T-helper 2 cell (primary cell): ENCODE results near the gene DYSF.
"Not testable (repeated sequence)": the region's sequence is repeated elsewhere in the genome, so short reads cannot be mapped to it uniquely, and the experiment has no call there.

Experiments
- DNase-seq, 5 experiments: peaks; one replicate each; pipeline versions ENCODE4 v3.0.0 to v3.0.0-alpha.2; 2012 to 2022

The DYSF gene

DNA sequence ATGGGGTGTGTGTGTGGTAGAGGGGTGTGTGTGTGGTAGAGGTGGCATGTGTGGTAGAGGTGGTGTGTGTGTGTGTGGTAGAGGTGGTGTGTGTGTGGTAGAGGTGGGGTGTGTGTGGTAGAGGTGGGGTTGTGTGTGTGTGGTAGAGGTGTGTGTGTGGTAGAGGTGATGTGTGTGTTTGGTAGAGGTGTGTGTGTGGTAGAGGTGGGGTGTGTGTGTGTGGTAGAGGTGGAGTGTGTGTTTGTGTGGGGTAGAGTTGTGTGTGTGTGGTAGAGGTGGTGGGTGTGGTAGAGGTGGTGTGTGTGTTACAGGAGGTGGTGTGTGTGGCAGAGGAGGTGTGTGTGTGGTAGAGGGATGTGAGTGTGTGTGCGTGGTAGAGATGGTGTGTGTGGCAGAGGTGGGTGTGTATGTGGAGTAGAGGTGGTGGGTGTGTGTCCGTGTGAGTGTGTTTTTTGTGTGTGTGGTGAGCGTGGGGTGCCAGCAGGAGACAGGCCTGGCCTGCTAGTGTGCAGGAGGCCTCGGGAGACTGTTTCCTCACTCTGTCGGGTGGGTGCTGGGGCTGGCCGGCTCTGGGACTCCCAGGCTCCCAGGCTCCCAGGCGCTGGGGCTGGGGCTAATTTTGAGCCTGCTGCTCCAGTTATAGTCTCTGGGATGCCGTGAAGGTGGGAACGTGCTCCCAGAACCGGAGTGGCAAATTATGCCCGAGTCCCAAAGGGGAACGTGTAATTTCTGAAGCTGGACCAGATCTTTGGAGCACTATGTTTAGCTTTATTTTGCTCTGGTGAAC, 165.2 kb downstream of the DYSF start:
- peak in 1 of 5 experiments; percentile 20 for DNase-seq

DNA sequence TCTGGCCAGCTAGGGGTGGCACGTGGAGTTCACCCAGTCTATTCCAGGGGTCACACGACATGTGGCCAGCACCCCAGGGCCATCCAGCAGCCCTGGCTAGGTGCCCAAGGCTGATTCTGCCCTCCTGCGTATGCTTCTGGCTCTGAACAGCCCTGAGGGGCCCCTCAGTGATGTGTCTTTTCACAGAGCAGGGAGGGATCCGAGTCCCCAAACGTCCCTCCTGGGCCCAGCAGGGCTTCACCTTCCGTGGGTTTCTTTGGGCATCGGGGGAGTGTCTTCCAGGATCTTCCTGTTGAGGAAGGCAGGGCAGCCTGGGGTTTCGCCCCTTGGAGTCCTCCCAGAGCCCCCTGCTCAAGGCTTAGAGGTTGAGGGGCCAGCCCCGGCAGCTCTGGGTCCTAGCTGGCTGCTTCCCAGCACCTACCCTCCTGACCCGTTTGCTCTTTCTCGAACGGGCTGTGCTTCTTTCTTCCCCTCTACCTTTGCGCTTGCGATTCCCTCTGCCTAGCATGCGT, 165.9 kb downstream of the DYSF start:
- DNase-seq, result no peak

DNA sequence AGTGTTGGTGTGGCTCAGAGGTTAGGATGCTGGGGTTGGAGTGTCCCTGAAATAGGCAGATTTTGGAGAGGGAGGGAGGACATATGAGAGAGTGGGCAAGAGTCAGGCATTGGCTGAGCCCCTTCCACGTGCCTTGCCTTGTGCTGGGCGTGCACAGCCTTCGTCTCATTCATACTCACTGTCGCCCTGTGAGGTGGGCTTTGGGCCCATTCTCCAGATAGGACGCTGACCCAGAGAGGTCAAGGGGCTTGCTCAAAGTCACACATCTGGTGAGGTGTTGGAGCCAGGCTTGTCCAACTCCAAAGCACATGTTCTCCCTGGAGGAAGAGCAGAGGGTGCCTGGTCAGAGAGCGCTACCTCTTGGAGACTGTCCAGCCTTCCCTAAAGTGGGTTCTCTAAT, 166.8 kb downstream of the DYSF start:
- no peak for DNase-seq

DNA sequence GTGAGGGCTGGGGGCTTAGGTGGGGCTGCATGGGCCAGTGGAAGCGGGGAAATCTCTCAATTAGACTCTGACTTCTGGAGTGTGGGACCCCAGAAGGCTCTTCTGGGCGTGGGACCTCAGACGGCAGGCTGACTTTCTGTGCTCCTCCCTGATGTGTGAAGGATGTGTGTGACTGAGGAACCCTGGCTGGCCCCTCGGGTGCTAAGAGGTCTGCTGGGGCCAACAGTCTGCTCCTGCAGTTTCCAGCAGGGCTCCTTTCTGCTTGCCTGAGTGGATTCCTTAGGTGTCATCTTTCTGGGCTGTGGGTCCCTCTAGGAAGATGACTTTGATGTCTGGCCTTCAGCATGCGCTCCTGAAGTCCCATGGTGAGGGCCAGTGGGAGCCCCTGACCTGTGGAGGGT, 167.5 kb downstream of the DYSF start:
- DNase-seq, result no peak

DNA sequence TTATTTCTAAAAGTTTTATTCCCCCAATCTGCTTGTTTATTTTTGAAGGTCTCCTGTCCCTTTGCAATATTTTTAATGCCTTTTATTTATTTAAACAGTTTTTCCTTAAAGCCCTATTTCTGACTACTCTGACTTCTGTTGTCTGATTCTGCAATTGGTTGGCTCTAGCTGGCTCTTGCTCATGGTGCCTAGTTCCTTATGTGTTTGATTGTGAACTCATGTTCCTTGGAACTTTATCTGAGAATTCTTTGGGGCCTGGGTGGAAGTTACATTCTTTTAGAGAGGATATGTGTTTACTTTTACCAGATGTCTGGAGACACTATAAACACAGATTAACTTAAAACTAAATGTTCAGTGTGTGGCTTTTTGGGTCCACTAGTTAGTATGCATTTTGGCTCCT, 175.9 kb downstream of the DYSF start:
- DNase-seq, result no peak

DNA sequence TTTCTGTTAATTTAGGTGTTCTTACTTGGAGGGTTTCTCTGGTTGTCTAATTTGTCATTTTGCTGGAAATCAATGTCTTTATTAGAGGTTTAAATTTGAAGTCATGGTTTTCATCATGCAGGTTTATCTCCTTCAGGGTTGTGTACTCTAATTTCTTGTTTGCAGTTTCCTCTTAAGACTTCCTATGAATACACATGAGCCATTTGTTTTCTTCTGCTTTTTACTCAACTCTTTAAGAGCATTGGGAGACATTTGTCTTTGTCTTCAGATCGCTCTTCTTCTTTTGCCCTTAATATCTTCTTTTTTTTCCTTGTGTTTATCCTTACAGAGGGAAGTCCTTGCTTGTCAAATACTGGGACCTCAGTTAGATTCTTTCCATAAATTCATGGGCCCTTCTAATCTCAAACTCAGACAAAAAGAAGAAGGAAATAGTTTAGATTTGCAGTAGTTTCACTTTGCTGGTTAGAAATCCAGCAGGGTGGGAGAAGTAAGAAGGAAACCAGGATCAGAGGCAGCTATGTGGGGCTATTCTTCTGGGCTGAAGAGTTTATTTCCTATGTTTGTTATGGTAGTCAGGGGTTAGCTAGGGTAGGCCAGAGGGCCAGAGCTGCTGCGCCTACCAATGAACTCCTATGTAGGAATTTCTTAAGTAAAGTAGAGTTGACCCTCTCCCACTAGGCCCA, 176.6 kb downstream of the DYSF start:
- no peak for DNase-seq

DNA sequence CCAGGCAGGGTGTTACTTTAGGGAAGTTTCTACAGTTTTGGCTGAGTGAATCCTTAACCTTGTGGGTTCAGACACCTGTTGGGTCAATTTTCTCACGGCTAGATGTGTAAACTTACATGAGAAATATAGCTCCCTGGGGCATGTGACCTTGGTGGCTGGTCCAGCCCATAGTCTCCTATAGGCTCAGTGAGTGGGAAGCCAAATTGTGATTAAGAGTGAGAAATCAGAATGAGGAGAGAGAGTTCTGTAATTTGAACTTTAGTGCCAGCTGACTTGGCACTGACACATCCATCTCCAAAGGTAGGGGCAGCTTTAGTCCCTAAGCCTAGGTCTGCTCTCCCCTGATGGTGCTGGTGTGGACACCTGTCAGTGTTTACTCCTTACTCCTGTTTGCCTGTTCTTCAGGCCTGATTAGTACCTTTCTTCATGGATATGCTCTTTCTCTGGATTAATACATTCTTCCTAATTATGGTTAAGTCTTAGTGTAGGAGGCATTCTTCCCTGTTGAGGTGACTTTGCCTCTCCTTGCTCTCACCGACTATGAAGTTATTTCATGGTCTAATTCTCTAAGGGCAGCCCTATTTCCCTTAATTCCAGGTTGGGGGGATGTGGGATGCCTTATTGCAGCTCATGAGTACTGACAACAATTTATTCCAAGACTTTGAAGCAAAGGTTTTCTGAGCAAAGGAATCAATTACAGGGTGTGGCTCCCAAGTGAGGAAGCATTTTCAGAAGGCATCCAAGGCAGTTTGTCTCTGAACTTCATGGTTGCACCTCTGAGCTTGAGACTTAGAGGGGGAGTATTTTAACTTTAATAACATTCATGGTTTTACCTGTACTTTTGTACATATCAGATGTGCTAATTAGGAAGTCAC, 177.3 kb downstream of the DYSF start:
- DNase-seq, result no peak

DNA sequence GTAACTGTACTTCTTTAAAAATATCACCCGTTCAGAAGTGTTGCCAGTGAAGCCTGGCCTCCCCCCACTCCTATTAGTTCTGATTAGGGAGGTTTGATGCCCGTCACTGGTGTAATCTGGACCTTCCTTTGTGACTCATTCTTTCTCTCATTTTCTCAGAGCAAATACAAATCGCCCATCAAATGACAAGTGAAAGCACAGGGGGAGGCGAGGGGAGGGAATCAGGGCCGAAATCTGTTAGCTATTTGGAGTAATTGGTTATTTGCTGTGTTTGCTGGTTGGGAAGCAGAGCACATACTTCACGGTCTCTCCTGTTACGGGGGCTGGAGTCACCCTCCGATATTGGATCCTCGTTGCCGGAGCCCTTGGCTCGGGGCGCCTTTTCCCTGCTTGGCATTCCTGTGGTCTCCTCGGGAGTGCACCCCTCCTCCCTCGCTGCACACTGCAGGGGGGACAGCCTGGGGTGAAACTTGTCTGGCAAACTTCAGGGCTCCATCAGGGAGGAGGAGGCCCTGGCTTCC, 178.1 kb downstream of the DYSF start:
- DNase-seq, result no peak

DNA sequence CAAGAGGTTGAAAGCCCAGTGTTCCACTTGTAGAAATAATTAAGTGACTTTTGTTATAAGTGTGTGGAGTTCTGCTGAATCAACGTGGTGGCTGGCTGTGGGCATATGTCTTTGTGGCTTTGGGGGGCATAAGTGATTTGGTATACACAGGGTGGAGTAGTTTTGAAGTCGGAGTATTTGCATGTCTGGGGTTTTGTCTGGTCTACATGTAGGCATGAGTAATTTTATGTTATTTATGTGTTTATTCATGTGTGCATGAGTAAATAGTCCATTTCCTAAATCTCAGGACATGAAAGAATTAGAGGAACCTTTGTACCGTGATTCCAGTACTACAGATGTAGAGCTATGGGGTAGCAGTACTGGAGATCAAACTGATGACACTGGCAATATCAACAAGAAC, 179.7 kb downstream of the DYSF start:
- no peak for DNase-seq

DNA sequence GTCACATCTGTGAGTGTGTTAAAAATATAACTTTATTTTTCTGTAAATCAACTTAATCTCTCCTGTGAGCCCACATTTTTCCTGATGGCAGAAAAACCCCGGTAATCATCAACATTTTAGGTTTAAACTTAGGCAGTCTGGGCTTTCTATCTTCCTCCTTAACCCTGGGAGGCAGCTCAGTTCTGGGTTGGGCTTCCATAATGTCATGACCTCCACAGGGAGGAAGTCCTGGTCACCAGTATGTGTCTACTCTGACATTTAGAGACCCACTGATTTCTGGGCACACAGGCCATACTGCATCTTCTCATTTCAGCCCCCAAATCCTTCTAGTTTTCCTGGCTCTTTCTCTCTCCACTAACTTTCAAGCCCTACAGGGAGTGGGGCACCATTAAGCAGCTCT, 181.2 kb downstream of the DYSF start:
- DNase-seq, result no peak

DNA sequence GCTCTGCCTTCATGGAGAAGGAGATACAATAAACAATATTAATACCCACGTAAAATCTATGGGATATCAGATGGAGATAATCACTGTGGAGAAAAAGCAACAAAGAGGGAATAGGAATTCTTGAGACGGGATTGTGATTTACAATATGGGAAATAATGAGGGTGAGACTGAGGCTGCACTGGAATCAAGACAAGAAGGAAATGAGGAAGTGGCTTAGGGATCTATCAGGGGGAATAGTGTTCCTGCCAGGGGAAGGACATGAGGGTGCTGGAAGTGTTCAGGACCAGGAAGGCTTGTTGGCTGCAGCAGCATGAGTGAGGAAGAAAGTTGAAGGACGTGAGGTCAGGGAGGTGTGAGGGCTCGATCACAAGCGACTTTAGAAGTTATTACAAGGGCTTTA, 182.4 kb downstream of the DYSF start:
- DNase-seq, result no peak

DNA sequence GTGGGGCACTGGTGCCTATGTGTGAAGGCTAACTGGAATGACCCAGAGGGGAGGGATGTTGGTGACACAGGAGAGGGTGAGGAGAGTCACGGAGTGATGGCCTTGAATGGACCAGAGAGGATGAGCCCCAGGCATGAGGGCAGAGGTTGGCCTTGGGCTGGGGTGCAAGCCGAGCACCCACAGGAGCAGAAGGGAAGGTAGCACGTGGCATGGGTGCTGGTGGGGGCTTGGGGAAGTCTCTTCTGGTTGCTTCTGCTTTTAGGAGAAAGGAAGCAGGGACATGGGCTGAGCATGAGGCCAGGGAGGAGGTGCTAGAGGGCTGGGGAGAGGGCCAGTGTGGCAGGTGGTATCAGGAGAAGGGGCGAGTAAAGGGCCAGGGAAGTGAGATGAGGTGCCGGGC, 183.8 kb downstream of the DYSF start:
- DNase-seq, result no peak

DNA sequence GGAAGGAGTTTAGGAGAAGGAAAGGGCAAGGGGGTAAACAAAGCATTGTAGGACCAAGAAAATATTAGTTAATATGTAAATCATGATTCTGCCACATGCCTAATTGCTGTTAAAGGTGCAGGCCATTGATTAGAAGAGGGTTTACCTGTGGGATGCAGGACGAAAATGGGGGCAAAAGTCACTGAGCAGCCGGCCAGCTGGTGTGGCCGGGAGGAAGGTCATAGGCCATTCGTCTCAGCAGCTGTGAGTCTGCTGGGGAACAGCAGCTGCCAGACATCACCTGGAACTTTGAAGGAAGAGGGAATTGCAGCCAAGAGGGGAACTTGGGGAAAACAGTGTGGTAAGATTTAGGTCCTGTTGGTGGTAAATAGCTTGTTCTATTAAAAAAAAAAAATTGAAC, 184.4 kb downstream of the DYSF start:
- no peak for DNase-seq

DNA sequence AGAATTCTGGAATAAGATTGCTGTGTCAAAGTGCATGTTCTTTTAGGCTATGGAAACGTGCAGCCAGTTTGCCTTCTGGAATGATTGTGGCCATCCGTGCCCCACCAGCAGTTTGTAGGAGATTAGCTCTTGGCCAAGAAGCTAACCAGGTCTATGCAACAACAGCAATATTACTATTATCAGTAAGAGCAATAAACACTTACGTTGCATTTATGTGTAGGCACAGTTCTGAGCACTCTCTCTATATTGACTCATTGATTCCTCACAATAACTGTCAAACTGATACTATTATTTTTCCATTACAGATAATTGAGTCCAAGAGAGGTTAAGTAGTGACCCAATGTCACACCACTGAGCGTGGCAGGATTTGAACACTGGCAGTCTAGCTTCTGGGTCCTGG, 186.4 kb downstream of the DYSF start:
- DNase-seq, result no peak

DNA sequence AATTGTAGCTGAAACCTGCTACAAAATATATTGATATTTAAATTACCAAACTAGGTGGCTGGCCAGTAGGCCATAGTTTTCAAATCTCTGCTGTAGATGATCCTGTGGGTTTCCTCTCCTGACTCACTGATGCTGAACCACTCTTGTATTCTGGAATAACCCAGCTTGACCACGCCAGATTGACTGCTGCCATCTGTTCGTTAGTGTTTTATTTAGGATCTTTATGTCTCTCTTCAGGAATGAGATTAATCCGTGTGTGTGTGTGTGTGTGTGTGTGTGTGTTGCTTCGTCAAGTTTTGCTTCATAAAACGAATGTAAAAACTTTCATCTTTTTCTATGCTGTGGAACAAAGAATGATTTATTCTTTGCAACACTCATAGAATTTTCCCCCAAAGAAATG, 187.1 kb downstream of the DYSF start:
- DNase-seq, result no peak

DNA sequence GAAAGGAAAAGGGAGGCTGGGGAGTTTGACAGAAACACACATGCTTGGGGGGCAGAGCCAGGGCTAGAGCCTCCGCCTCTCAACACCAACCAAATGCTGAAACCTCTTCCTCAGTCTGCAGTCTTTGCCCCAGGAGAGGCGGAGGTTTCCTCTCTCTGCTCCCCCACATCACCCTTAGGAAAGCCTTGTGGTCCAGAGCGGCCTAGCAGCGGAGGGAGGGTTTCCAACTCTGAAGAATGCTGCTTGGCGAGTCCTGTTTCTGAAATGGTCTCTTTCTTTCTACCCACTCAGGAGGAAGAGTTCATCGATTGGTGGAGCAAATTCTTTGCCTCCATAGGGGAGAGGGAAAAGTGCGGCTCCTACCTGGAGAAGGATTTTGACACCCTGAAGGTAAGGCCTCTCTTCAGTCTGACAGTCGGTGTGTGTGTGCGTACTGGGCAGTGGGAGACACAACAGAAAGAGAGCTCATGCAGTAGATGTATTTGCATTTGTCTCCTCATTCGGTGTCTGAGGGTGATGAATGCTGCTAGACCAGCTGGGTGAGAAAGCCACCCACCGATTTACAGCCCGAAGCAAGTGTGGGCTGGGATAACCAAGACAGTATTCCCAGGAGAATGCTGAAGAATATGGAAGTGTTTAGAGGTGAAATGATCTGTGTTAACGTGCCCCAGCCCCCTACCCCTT, 190.5 kb downstream of the DYSF start:
- no peak for DNase-seq

DNA sequence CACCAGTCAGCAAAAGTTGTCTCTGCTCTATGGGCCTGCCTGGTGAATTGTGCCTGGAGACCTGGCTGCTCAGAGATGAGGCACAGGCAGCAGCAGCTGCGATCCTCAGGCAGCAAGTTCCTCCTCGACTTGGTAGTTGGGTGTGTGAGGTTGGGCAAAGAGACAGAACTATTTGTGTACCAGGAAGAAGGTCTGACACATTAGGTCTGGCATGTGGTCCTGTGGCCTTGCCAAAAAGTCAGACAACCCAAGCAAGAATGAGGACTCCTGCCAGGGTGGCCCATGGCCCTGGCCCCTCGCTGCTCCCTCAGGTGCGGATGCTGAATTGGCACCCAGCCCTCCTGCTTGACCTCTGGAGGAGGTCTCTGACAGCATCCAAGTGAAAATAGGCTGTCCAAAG, 192.7 kb downstream of the DYSF start:
- DNase-seq, result no peak

DNA sequence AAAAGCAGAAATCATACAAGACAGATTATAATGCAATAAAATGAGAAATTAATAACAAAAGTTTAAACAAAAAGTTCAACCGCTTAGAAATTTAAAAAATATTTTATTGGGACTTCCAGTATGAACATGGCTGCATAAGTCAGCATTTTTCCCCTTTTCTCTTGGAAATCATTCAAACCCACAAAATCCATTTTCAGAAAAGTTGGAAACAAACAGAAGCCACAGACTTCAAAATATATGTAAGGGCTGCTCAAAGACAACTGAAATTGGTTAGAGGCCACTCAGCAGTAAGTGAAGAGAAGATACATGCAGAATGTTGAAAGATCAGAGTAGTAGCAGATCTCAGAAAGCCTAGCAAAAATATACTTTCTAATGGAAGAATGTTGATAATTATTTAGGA, 194.0 kb downstream of the DYSF start:
- DNase-seq, result no peak

DNA sequence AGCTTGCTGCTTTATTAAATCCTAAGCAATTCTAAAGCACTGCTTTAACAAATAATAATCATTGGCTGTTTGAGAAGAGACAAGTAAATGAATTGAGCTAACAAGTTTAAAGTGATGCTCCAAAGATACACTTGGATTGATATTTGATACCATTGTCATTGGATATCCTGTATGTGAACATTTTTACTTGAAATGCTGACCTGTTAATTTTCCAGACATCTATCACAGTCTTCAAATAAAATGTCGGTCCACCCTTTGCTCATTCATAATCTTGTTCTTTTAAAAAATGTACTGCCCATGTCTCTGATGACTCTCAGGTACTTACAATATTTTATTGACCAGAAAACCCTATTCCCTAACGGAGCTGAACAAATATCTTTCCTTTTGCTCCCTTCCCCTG, 202.1 kb downstream of the DYSF start:
- no peak for DNase-seq

DNA sequence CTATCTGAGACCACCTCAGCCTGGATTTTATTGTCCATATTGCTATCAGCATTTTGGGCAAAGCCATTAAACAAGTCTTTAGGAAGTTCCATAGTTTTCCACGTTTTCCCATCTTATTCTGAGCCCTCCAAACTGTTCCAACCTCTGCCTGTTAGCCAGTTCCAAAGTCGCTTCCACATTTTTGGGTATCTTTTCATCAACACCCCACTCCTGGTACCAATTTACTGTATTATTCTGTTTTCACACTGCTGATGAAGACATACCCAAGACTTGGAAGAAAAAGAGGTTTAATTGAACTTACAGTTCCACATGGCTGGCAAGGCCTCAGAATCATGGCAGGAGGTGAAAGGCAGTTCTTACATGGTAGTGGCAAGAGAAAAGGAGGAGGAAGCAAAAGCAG, 204.9 kb downstream of the DYSF start:
- not testable (repeated sequence) for DNase-seq

DNA sequence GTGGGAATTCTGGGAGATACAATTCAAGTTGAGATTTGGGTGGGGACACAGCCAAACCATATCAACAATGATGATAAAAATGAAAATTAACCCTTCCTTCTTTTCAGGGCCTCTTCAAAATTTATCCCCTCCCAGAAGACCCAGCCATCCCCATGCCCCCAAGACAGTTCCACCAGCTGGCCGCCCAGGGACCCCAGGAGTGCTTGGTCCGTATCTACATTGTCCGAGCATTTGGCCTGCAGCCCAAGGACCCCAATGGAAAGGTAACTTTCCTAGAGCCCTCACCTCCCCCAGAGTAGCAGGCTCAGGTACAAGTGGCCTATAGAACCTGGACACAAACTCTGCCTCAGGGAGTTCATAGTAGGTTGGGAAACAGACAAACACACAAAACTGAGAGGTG, 205.4 kb downstream of the DYSF start:
- DNase-seq, result no peak

DNA sequence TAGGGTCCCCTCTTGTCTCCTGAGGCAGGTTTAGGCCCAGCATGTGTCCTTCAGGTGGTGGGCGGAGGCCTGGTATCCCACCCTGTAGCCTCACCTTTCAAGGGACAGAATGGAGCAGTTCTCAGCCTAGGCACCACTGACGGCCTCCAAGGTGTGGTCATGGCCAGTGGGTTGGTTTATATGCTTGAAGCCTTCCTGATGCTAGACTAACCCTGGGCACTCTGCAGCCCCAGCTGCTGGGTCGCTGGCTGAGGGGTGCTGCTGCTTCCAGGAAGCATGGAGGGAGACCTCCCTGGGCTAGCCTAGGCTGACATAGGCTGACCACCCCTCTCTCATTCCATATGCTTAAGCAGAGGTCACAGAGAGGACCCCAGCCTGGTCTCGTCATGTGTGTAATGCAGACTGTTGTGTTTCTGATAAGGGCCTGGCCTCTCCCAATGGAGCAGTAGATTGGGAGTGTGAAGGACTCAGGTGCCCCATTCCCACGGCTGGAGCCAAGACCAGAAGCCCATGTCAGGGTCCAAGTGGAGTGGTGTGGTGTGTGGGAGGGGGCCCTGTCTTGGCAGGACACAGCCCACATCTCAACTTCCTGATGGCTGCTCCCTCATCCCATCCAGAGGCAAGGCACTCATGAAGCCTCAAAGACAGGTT, 206.6 kb downstream of the DYSF start:
- DNase-seq, result no peak
